Skin epidermis (tissue), 12 donors: Measurements from ENCODE around the gene LRRC1.
"Not testable (repeated sequence)": the region's sequence is repeated elsewhere in the genome, so short reads cannot be mapped to it uniquely, and the experiment has no call there.

Experiments used
- H3K27ac ChIP-seq, 21 experiments: fragments of 200-600 bp; sonication (generic) in 11 of 21; one replicate each; pipeline ENCODE4 v1.5.0; 2020; ENCODE audit warnings: mild to moderate bottlenecking in 3 of 21, inconsistent platforms in 2 of 21, moderate library complexity in 2 of 21
- H3K4me3 ChIP-seq, 7 experiments: fragments of 200-600 bp; sonication (generic) in 2 of 7; one replicate each; pipeline ENCODE4 v1.5.0; 2020; ENCODE audit warnings: inconsistent platforms in 2 of 7, mild to moderate bottlenecking in 2 of 7, moderate library complexity in 1 of 7

The LRRC1 gene

DNA sequence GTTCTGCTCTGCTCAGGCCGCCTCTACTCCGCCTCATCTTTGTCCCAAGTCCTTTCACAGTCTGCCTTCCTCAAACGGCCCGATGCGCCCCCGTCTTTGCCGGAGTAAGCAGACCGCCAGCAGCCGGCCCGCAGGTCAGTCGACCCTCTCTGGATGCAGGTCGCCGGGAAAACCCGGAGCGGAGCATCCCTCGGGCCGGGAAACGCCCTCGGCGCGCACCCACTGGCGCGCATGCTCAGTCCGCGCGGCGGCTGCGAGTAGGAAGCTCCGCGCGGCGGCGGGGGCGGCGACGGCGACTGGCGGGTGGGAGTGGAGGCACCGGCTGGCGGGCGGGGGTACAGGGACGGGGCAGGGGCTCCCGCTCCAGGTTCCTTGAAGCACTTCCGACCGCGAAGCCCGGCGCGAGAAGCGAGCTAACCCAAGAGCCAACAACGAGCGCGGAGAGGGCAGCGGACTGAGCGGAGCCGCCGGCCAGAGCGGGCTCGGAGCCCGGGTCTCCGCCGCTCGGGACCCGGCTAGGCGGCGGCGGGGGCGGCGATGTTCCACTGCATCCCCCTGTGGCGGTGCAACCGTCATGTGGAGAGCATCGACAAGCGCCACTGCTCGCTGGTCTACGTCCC, at the start of gene LRRC1:
Gene LRRC1 (plus strand): TSS at position 286 of the 620 bp plus-strand sequence. CDS start 252 bp downstream, at position 538.
- H3K4me3 ChIP-seq, result peak within 1 kb of the TSS; percentile 64 to 90 (median 87)
- H3K27ac ChIP-seq, result peak within 1 kb of the TSS in 20 of 21 experiments; percentile 59 to 92 (median 84)

DNA sequence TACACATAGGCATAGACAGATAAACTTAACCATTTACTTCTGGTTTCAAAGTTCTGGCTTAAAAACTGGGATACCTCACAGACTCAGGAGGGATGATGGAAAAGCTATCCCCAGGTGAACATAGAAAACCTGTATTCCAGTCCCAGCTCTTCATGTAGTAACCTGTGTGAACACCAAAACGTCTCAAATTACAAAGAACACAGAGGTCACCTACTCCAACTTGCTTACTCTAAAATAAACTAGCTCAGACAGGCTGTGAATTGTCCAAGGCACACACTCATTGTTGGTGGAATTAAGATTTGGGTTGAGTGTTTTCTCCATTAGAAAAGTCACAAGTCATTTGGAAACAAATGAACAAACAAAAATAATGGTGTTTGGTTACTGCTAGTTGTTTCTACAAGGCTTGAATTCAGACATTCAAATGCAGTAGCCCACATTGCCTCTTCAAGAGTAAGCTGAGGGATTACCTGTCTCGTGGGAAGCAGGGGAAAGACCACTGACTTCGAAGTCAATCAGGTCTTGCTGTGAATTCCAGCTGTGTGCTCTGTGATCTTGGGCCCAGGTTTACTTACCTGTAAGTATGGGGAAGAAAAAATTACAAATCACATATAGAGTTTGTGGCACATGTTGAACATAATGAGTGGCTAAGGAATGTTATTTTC, 48.2 kb upstream of the LRRC1 start:
- H3K4me3 ChIP-seq, result no peak overlapping the region
- H3K27ac ChIP-seq, result peak overlapping the region in 5 of 21 experiments; percentile 4 to 65 (median 59)

DNA sequence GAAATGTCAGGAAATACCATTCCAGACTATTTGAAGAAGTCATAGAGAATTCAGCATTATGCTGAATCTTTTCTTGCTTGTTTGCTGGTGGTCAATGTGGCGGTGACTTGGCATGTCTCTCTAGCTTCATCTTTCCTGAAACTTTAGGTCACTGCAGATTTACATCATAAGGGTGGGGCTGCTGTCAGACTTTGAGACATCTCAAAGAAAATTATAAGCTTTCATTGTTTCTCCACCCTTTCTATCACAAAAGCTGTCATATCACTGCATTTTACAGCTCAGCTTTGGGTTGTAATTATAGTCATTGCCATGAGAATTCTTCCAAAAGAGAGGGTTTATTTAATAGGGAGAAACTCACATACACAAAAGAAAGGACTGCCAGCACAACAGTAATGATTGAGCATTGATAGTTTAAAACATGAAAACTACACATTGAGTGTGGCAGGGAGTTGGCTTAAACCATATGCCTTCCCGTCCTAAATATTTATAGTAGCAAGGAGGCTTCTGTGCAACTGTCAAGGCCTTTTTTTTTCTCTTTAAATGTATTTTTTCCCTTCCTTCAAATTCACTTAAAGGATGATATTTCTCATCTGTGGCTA, 44.7 kb upstream of the LRRC1 start:
- Histone ChIP-seq H3K27ac (no peak overlapping the region), H3K4me3 (no peak overlapping the region)

DNA sequence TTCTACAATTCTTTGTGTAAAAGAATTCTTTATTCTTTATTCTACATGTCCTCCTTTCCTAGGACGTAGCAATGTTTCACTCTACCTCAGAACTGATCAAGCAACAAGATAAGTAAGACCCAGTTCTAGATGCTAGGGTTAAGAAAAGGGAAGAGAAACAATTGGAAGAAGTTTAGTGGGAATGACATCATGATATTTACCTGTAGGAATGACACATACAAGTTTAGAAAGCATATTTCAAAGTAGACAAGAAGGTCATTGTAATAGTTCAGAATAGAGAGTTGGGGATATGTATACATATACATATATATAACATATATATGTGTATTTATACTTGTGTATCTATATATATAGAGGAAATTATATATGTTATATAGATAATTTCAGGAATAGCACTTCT, 43.4 kb upstream of the LRRC1 start:
- peak overlapping the region in 3 of 21 experiments; percentile 0 to 70 (median 33) for H3K27ac ChIP-seq
- no peak overlapping the region for H3K4me3 ChIP-seq

DNA sequence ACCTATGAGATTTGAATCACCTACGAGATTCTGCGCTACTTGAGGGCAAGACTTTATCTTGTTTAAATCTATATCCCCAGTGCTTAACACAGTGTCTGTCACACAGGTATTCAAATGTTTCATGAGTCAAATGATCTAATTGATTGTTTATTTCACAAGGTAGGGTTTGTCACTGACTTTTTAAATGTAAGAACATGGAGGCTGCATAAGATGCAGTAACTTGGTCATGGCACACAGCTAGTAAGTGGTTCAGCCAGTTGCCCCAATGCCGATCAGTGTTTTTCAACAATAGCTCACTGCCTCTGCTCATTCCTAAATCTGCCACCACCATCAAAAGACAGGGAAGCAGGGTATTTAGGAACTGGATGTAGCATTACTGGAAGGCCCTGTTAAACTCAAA, 42.4 kb upstream of the LRRC1 start:
- no peak overlapping the region for H3K4me3 ChIP-seq
- peak overlapping the region in 16 of 21 experiments; percentile 10 to 75 (median 57) for H3K27ac ChIP-seq

DNA sequence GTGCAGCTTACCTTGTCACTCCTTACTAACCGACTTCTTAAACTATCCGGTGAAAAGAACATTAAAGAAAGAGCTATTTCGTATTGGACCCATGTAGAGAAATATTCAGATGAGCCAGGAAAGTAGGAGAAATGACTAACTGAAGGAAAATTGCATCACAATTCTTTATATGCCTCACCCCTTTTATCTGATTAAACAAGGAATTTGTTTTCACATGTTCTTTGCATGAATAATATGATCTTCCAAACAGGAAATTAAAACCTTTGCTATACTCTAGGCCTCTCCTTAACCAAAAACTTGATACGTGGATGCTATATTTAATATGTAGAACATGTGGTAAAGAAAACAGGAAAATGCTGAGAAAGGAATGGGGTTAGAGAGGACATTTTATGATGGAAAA, 41.9 kb upstream of the LRRC1 start:
- Histone ChIP-seq H3K4me3 (no peak overlapping the region), H3K27ac (peak overlapping the region in 19 of 21 experiments; percentile 9 to 82 (median 60))

DNA sequence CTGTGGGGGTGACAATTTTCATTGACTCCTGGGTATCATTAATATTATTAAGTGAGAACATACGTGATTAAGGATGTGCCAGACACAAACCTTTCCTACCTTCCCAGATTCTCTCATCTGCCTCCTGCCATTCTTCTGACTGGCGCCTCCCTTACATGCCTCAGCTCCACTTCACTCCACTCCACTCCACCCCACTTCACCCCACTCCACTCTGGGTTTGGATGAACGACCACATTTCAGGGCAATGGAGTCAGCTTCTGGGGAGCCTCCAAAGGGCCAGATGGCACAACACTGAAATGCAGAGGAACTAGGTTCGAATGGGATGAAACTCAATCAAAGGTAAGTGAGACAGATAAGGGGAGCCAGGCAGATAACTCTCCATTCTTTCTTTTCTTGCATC, 40.5 kb upstream of the LRRC1 start:
- Histone ChIP-seq H3K4me3 (no peak overlapping the region), H3K27ac (peak overlapping the region in 1 of 21 experiments; percentile 55)

DNA sequence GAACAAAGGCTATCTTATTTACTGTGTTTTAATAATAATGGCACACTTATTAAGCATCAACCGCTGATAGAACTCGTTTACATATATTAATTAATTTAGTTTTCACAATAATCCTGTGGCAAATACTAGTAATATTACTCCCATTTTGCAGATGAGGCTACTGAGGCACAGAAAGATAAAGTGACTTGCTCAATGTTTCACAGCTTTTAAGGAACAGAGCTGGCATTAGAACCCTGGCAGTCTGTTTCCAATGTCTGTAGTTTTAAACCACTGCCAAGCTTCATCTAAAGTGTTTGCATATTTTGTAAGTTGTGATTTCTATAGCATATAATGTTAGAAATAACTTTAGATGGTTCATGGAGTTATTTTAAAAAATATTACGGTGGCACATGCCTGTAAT, 38.4 kb upstream of the LRRC1 start:
- Histone ChIP-seq H3K4me3 (no peak overlapping the region), H3K27ac (no peak overlapping the region)

DNA sequence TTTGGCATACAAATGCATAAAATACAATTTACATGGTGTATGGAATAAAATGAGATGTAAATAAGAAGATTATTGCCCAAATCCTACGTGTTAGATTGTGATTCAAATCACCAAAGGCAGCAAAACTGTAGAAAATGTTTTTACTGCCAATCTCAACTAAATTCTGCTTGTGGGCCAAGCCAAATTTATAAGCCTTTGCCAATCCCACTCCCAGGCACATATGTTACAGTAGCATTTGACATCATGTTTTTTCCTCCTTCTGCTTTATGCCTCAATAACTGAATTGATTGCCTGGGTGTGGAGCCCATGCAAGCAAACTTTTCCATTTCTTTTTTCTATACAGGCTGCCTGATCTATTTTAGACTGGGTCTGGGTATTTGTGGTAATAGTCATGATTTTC, 36.3 kb upstream of the LRRC1 start:
- no peak overlapping the region for H3K4me3 ChIP-seq
- H3K27ac ChIP-seq, result no peak overlapping the region

DNA sequence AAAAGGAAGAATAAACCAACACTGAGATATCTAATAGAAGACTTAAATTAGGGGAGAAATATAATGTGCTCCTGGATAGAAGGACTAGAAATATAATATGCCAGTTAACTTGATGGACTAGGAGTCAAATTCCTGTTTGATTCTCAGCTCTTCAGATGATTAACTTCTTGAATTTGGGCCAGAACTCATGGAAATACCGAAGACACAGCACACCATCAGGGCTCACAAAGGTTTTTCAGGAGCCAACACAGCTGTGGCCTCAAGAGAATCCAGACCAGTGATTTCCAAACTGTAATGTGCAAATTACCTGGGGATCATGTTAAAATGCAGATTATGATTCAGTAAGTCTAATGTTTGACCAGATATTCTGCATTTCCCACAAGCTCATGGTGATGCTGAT, 33.8 kb upstream of the LRRC1 start:
- Histone ChIP-seq H3K27ac (no peak overlapping the region), H3K4me3 (no peak overlapping the region)

DNA sequence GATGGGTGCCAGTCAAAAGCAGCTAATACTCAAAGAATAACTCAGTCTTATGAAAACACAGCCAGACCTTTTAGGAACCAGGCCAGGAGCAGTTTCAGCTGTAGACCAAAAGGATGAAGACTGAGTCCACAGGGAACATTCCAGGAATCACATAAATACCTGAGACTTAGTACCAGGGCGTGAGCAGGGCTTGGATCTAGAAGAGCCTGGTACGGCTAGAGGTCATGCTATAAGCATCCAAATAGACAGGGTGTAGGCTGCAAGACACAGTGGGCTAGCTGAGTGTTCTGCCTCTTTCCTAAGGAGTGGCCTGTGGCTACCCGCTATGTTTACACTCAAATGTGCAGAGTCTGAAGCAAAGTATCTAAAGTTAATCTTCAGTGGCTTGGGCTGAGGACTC, 29.5 kb upstream of the LRRC1 start:
- Histone ChIP-seq H3K27ac (no peak overlapping the region), H3K4me3 (no peak overlapping the region)

DNA sequence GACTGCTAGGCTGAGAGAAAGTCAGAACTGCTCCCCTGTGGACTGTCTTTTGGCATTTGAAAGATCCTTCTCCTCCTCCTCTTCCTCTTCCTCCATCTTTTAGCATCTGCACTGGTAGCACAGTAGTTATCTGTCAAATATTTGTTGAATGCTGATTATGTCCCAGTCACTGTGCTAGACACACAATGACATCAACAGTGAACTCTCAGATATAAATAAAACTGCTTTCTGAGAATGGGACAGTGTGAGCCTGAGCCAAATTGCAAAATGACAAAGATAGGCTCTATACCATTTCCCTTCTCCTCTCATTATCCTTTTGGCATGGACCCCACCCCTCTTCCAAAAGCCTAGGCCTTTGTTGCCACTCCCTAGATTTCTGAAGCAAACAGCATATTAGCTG, 27.9 kb upstream of the LRRC1 start:
- H3K27ac ChIP-seq, result no peak overlapping the region
- no peak overlapping the region for H3K4me3 ChIP-seq

DNA sequence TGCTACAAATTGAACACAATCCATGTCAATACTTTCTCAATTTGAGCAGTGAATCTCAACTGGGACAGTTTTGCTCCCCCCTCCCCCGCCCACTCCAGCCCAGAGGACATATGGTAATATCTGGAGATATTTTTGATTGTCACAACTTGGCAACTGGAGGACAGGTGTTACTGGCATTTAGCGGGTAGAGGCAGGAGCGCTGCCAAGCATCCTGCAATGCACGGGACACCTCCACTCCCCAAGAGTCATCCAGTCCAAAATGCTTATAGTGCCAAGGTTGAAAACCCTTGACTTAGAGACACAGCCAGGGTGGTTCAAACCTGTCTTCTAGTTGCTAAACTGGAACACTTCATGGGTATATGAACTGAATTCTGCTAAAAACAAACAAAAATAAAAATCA, 26.9 kb upstream of the LRRC1 start:
- H3K27ac ChIP-seq, result no peak overlapping the region

DNA sequence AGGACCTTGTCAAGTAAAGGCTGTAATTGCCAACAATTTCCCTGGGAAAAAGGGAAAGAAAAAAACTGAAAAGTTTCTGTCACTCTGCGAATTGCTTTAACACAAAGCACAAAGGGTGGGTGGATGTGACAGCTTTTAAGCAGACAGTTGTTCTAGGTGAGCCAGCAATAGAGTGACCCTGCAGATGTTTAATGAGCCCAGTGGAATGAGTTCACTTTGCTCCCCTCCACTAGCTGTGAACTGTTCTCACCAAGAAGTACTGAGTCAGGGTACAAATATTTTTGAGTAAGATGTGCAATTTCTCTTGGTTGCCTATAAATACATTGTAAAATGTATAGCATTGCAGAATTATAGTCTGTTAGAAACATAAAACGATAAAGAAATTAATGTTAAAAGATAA, 26.2 kb upstream of the LRRC1 start:
- Histone ChIP-seq H3K4me3 (no peak overlapping the region), H3K27ac (no peak overlapping the region)

More for the DNA sequence above, 26.9 kb upstream of the LRRC1 start:
- H3K4me3 ChIP-seq, result no peak overlapping the region

DNA sequence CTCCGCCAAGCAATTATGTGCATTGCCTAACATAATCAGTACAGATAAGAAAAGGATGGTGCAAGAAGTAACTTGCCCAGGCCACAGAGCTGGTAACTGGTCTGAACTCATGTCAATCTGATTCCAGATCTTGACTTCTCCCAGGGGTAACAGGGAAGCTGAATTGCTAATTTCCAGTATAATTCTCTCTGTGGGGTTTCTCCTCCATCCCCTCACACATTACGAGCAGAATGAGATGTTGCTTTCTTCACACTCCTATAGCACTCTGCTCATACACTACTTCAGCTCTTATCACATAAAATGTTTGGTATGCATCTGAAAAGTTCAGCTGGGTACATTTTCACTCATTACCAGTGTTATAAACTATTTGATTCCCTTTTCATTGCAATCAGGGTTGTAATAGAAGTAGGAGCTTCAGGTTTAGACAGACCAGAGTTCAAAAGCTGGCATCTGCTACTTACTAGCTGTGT, 24.0 kb upstream of the LRRC1 start:
- Histone ChIP-seq H3K27ac (peak overlapping the region in 1 of 21 experiments; percentile 11), H3K4me3 (no peak overlapping the region)

DNA sequence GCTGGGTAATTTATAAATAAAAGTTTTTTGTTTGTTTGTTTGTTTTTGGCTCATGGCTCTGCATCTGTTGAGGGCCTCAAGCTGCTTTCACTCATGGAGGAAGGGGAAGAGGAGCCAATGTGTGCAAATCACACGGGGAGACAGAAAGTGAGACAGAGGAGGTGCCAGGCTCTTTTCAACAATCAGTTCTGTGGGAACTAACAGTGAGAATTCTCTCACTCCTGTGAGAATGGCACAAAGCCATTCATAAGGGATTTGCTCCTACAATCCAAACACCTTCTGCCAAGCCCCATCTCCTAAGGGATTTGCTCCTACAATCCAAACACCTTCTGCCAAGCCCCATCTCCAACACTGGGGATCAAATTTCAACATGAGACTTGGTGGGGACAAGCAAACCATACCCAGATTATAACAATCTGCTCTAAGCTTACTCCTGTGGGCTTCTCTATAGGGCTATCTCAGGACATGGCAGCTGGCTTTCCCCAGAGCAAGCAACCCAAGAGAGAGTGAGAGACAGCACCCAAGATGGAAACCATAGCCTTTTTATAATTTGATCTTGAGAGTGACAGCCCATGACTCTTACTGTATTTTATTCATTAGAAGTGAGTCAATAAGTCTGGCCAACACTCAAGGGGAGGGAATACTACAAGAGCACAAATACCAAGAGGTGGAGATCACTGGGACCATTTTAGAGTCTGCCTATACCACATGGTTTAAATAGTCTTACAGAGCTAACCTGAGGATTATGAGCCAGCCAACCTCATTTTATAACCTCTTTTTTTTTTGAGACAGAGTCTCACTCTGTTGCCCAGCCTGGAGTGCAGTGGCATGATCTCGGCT, 22.8 kb upstream of the LRRC1 start:
- no peak overlapping the region for H3K27ac ChIP-seq
- no peak overlapping the region for H3K4me3 ChIP-seq

DNA sequence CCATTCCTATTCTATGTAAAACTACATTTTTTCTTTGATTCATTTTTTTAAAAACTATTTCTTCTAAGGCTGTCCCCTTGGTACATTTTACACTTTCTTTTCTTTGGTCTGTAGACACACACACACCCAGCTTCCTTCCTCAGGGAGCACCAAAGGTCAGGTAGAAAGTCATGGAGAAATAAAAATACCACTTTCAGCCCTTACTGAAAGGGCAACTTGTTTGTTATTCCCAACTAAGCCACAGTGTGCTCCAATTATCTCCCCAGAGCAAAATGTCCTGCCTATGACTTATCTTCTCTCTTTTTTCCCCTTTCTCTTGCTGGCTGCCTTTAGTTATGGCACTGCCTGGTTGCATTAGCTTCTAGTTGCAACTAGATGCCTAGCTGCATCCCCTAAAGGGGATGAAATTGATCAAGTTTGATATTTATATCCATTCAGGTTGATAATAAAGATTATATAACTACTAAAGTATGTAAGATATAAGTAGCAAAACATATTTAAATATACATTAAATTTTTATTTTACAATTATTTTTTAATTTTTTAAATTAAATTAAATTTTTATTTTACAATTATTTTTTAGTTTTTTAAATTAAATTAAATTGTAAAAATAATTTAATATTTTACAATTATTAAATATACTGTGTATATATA, 21.6 kb upstream of the LRRC1 start:
- Histone ChIP-seq H3K27ac (no peak overlapping the region), H3K4me3 (no peak overlapping the region)

DNA sequence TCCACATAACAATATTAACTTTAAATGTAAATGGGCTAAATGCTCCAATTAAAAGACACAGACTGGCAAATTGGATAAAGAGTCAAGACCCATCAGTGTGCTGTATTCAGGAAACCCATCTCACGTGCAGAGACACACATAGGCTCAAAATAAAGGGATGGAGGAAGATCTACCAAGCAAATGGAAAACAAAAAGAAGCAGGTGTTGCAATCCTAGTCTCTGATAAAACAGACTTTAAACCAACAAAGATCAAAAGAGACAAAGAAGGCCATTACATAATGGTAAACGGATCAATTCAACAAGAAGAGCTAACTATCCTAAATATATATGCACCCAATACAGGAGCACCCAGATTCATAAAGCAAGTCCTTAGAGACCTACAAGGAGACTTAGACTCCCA, 18.7 kb upstream of the LRRC1 start:
- not testable (repeated sequence) for H3K27ac ChIP-seq, H3K4me3 ChIP-seq

DNA sequence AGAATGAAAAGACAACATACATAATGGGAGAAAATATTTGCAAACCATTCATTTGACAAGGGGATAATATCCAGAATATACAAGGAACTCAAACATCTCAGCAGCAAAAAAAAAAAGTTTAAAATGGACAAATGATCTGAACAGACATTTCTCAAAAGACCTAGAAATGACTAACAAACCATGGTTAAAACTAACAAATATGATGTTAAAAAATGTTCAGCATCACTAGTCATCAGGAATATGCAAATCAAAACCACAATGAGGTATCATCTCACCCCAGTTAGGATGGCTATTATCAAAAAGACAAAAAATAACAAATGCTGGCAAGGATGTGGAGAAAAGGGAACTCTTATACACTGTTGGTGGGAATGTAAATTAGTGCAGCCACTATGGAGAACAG, 9.8 kb upstream of the LRRC1 start:
- H3K27ac ChIP-seq, H3K4me3 ChIP-seq: not testable (repeated sequence)

DNA sequence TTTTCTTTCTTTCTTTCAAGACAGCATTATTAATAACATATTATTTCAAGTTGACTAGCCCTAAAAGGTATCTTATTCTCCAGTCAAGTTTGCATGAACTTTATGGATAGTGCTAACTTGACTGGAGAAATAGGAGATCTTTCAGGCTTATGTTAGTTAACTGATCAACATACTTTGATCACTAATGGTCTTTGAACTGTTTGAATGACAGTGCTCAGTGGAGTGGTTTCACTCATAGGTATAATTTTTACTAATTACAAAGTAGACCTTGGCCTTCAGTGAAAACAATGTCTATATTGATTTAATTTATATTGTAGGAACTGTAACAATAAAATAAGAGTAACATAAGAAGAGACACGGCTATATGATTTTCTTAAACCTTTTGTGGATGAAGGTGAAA, 8.0 kb upstream of the LRRC1 start:
- Histone ChIP-seq H3K4me3 (no peak overlapping the region), H3K27ac (no peak overlapping the region)
